CD8-positive, alpha-beta memory T cell (primary cell): ENCODE measurements around the gene DBX2. TPM values are rescaled to one million over a fixed set of nuclear protein-coding genes. Genes with fewer than 3 reads are reported as not detected.
"Not testable (repeated sequence)": the region's sequence is repeated elsewhere in the genome, so short reads cannot be mapped to it uniquely, and the experiment has no call there.

ENCODE experiments used
- CTCF ChIA-PET: fragments of 350-600 bp; sonication (Branson Sonifier 250); formaldehyde crosslinking; loops from one replicate; lab custom pipeline; 2021; ENCODE audit warnings: antibody characterized with exemption; lab: Charles Lee
- POLR2A ChIA-PET: fragments of 350-600 bp; sonication (Branson Sonifier 250); formaldehyde crosslinking; loops from one replicate; lab custom pipeline; 2021; ENCODE audit warnings: antibody characterized with exemption; lab: Charles Lee
- DNase-seq, 5 donors: peaks; one replicate each; pipeline versions ENCODE4 v3.0.0 to v3.0.0-alpha.2; 2020 to 2022; ENCODE audit warnings: mixed read lengths in 1 of 5
- H3K27ac ChIP-seq: one replicate; pipeline ENCODE4 v1.7.0; 2013; ENCODE audit warnings: low read depth, mild to moderate bottlenecking, low read length, moderate library complexity
- H3K27me3 ChIP-seq: 2 replicates; pipeline ENCODE4 v1.7.0; 2013; ENCODE audit warnings: low read length, mild to moderate bottlenecking; ENCODE audit not compliant: insufficient read depth, poor library complexity, severe bottlenecking
- H3K36me3 ChIP-seq: 2 replicates; pipeline ENCODE4 v1.7.0; 2013; ENCODE audit warnings: mild to moderate bottlenecking, low read length, moderate library complexity; ENCODE audit not compliant: insufficient read depth
- H3K4me1 ChIP-seq: 2 replicates; pipeline ENCODE4 v1.7.0; 2013; ENCODE audit warnings: mild to moderate bottlenecking, low read length, moderate library complexity; ENCODE audit not compliant: insufficient read depth
- H3K4me3 ChIP-seq: 2 replicates; pipeline ENCODE4 v1.7.0; 2013; ENCODE audit warnings: mild to moderate bottlenecking, low read length
- H3K9me3 ChIP-seq: 2 replicates; pipeline ENCODE4 v1.7.0; 2013; ENCODE audit warnings: mild to moderate bottlenecking, low read length
- H3K27ac Mint-ChIP-seq, 8 donors: one replicate each; pipeline ENCODE4 v1.8.0; 2020 to 2021; ENCODE audit warnings: mixed read lengths in 8 of 8, mild to moderate bottlenecking in 6 of 8, inconsistent platforms in 3 of 8, moderate library complexity in 3 of 8
- H3K27me3 Mint-ChIP-seq, 2 donors: one replicate each; pipeline ENCODE4 v1.8.0; 2020 to 2021; ENCODE audit warnings: mixed read lengths in 2 of 2, mild to moderate bottlenecking in 1 of 2, moderate library complexity in 1 of 2
- H3K36me3 Mint-ChIP-seq, 3 donors: one replicate each; pipeline ENCODE4 v1.8.0; 2020 to 2021; ENCODE audit warnings: mixed read lengths in 3 of 3, inconsistent platforms in 1 of 3, mild to moderate bottlenecking in 1 of 3
- H3K4me1 Mint-ChIP-seq, 3 donors: one replicate each; pipeline ENCODE4 v1.8.0; 2020 to 2021; ENCODE audit warnings: mixed read lengths in 3 of 3, inconsistent platforms in 1 of 3, mild to moderate bottlenecking in 1 of 3
- H3K4me3 Mint-ChIP-seq, 7 donors: one replicate each; pipeline ENCODE4 v1.8.0; 2020 to 2021; ENCODE audit warnings: mixed read lengths in 7 of 7, mild to moderate bottlenecking in 6 of 7, moderate library complexity in 4 of 7, inconsistent platforms in 2 of 7
- H3K9me3 Mint-ChIP-seq, 5 donors: one replicate each; pipeline ENCODE4 v1.8.0; 2020 to 2022; ENCODE audit warnings: mixed read lengths in 5 of 5, mild to moderate bottlenecking in 3 of 5, moderate library complexity in 2 of 5, inconsistent platforms in 1 of 5
- polyA plus RNA-seq: library from polyadenylated mRNA; unstranded; fragments of 300-500 nt; fragmentation: Illumina TruSeq; gene quantifications from one replicate; pipeline ENCODE4 v1.2.3, GENCODE V29; 2021
- total RNA-seq, 2 experiments: library from RNA; stranded (reverse); gene quantifications; one replicate each; pipeline ENCODE4 v1.2.3, GENCODE V29; 2021

Gene DBX2
- total RNA-seq (not detected), polyA plus RNA-seq (not detected)

GRCh38 chr12:45050751-45051571 is at the start of gene DBX2:
DBX2 (minus strand) TSS chr12:45051099; CDS start chr12:45050927, 172 bp downstream.
- H3K27me3 ChIP-seq, result no peaks in the 10 kb centered on the region
- Mint-ChIP-seq H3K27me3 (peaks cover 16 to 59% of the 10 kb centered on the region in 2 donors), H3K9me3 (no peaks in the 10 kb centered on the region), H3K27ac (no peak within 1 kb of the TSS), H3K4me1 (peaks cover 0 to 3% (median 0%) of the 10 kb centered on the region in 3 donors), H3K36me3 (no peaks in the 10 kb centered on the region), H3K4me3 (no peak within 1 kb of the TSS)
- H3K36me3 ChIP-seq, result no peaks in the 10 kb centered on the region
- ChIA-PET POLR2A (no interaction called here), CTCF (no interaction called here)
- no peaks in the 10 kb centered on the region for H3K9me3 ChIP-seq
- H3K4me1 ChIP-seq, result no peaks in the 10 kb centered on the region
- no peak for DNase-seq
- no peak within 1 kb of the TSS for H3K27ac ChIP-seq
- H3K4me3 ChIP-seq, result no peak within 1 kb of the TSS

DNA sequence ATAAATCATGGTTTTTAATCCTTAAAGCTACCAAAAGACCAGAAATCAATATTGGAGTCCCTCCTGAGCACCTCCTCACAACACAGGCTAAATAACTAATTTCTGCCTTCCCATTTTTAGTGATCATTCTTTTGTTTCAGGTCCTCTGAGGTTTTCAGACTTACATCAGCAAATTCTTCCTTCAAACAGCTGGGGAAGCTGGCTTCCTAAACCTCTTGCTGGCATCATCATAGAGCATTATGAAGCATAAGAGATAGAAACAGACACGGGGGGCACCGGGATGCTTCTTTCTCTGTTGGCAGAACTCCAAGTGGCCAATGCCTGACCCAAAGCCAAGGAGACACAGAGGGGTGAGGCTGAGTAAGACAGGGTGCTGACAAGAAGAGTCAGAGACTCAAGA is 47.9 kb upstream of the DBX2 start:
- CTCF ChIA-PET, result no interaction called here
- Mint-ChIP-seq H3K27ac (no peak overlapping the region), H3K4me1 (no peaks in the 10 kb centered on the region)

DNA sequence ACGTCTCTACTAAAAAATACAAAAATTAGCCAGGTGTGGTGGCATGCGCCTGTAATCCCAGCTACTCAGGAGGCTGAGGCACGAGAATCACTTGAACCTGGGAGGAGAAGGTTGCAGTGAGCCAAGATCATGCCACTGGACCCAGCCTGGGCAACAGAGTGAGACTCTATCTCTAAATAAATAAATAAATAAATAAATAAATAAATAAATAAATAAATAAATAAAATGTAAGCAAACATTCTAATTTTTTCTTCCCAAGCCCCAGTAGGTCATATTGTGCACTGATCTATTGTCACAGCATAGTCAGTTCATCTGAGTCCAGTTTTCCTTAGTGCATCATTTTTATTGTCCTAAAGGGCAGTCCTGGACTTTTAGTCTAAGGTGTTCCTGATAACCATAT is 44.5 kb upstream of the DBX2 start:
- DNase-seq, H3K36me3 ChIP-seq, H3K4me3 ChIP-seq, POLR2A ChIA-PET, CTCF ChIA-PET, H3K9me3 Mint-ChIP-seq, H3K4me1 Mint-ChIP-seq, H3K9me3 ChIP-seq, H3K27ac Mint-ChIP-seq, H3K4me3 Mint-ChIP-seq, H3K4me1 ChIP-seq, H3K36me3 Mint-ChIP-seq, H3K27me3 ChIP-seq, H3K27ac ChIP-seq: not testable (repeated sequence)
- H3K27me3 Mint-ChIP-seq, result peaks cover 0 to 17% of the 10 kb centered on the region in 2 donors

More for the DNA sequence above, 47.9 kb upstream of the DBX2 start:
- Mint-ChIP-seq H3K36me3 (no peaks in the 10 kb centered on the region), H3K9me3 (no peaks in the 10 kb centered on the region), H3K4me3 (no peak overlapping the region), H3K27me3 (peaks cover 2 to 15% of the 10 kb centered on the region in 2 donors)
- POLR2A ChIA-PET, result no interaction called here
- Histone ChIP-seq H3K27me3 (no peaks in the 10 kb centered on the region), H3K36me3 (no peaks in the 10 kb centered on the region), H3K4me1 (no peaks in the 10 kb centered on the region), H3K4me3 (no peak overlapping the region), H3K9me3 (no peaks in the 10 kb centered on the region), H3K27ac (no peak overlapping the region)
- no peak for DNase-seq

DNA sequence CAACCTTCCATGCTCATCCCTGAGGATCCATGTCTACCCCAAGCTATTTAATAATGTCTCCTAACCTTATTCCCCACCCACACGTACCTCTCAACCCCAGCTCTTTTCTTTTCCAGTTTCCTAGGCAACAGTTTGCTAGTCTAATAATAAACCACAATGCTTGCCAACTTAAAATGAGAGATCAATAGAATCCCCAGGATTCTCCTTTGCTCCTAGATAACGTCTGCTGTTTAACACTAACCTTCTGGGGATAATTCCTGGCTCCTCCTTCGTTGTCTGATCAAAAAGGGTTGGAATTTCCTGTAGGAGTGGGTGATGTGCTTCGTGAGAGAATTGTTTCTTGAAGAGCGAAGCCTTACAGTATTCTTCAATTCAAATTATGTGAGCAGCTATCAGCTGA is 42.2 kb upstream of the DBX2 start:
- ChIA-PET CTCF (no interaction called here), POLR2A (no interaction called here)
- Histone ChIP-seq H3K36me3 (no peaks in the 10 kb centered on the region), H3K4me3 (no peak overlapping the region), H3K27ac (no peak overlapping the region), H3K4me1 (no peaks in the 10 kb centered on the region), H3K27me3 (no peaks in the 10 kb centered on the region), H3K9me3 (no peaks in the 10 kb centered on the region)
- peaks cover 2 to 19% of the 10 kb centered on the region in 2 donors for H3K27me3 Mint-ChIP-seq
- no peaks in the 10 kb centered on the region for H3K4me1 Mint-ChIP-seq
- no peak overlapping the region for H3K27ac Mint-ChIP-seq
- no peak overlapping the region for H3K4me3 Mint-ChIP-seq
- no peaks in the 10 kb centered on the region for H3K9me3 Mint-ChIP-seq
- DNase-seq, result no peak
- H3K36me3 Mint-ChIP-seq, result no peaks in the 10 kb centered on the region

- Histone ChIP-seq H3K27me3 (no peaks in the 10 kb centered on the region), H3K36me3 (no peaks in the 10 kb centered on the region), H3K27ac (no peak overlapping the region), H3K4me1 (no peaks in the 10 kb centered on the region), H3K4me3 (no peak overlapping the region), H3K9me3 (no peaks in the 10 kb centered on the region)
- Mint-ChIP-seq H3K36me3 (peaks cover 0 to 3% (median 0%) of the 10 kb centered on the region in 3 donors), H3K4me1 (no peaks in the 10 kb centered on the region), H3K27ac (no peak overlapping the region), H3K27me3 (peaks cover 13 to 23% of the 10 kb centered on the region in 2 donors), H3K4me3 (no peak overlapping the region), H3K9me3 (peaks cover 3 to 13% (median 10%) of the 10 kb centered on the region in 5 donors)
- ChIA-PET POLR2A (no interaction called here), CTCF (no interaction called here)
- DNase-seq, result no peak
These were observed 38.6 kb upstream of the DBX2 start for GRCh38 chr12:45089411-45090075.

DNA sequence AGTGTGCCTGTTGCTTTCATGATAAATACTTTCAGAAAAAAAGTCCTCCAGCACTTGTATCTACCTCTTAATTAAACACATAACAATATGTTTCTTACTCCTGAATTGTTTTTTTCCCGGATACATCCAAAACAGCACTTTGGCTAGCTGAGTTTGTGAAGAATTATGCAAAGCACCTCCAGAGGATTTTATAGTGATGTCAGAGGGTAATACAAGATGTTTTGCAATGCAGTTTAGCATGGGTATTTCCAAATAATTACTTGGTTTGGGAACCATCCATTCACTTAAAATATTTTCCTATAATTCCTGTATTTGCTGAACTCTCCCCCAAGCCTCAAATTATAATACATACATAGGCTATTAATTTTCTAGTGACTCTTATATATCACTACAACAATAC is 37.7 kb upstream of the DBX2 start:
- Histone ChIP-seq H3K27me3 (no peaks in the 10 kb centered on the region), H3K9me3 (no peaks in the 10 kb centered on the region), H3K4me1 (no peaks in the 10 kb centered on the region), H3K27ac (no peak overlapping the region), H3K4me3 (no peak overlapping the region), H3K36me3 (no peaks in the 10 kb centered on the region)
- ChIA-PET POLR2A (no interaction called here), CTCF (no interaction called here)
- H3K27me3 Mint-ChIP-seq, result peaks cover 13 to 23% of the 10 kb centered on the region in 2 donors
- H3K4me3 Mint-ChIP-seq, result no peak overlapping the region
- DNase-seq, result no peak
- peaks cover 0 to 3% (median 0%) of the 10 kb centered on the region in 3 donors for H3K36me3 Mint-ChIP-seq
- H3K27ac Mint-ChIP-seq, result no peak overlapping the region
- H3K4me1 Mint-ChIP-seq, result no peaks in the 10 kb centered on the region
- H3K9me3 Mint-ChIP-seq, result peaks cover 3 to 13% (median 12%) of the 10 kb centered on the region in 5 donors

DNA sequence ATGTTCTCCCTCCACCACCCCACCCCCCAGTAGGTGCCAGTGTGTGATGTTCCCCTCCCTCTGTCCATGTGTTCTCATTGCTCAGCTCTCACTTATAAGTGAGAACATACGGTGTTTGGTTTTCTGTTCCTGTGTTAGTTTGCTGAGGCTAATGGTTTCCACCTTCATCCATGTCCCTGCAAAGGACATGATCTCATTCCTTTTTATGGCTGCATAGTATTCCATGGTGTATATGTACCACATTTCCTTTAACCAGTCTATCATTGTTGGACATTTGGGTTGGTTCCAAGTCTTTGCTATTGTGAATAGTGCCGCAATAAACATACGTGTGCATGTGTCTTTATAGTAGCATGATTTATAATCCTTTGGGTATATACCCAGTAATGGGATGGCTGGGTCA is 33.3 kb upstream of the DBX2 start:
- CTCF ChIA-PET, POLR2A ChIA-PET: not testable (repeated sequence)

GRCh38 chr12:45077251-45077650 is 26.4 kb upstream of the DBX2 start:
- DNase-seq, result no peak
- Histone ChIP-seq H3K9me3 (no peaks in the 10 kb centered on the region), H3K27me3 (no peaks in the 10 kb centered on the region), H3K36me3 (no peaks in the 10 kb centered on the region), H3K4me1 (no peaks in the 10 kb centered on the region), H3K4me3 (no peak overlapping the region), H3K27ac (no peak overlapping the region)
- peaks cover 0 to 2% (median 0%) of the 10 kb centered on the region in 3 donors for H3K36me3 Mint-ChIP-seq
- H3K4me3 Mint-ChIP-seq, result no peak overlapping the region
- CTCF ChIA-PET, result no interaction called here
- peaks cover 5 to 23% of the 10 kb centered on the region in 2 donors for H3K27me3 Mint-ChIP-seq
- POLR2A ChIA-PET, result no interaction called here
- no peaks in the 10 kb centered on the region for H3K4me1 Mint-ChIP-seq
- no peaks in the 10 kb centered on the region for H3K9me3 Mint-ChIP-seq
- H3K27ac Mint-ChIP-seq, result no peak overlapping the region

More for the DNA sequence above, 33.3 kb upstream of the DBX2 start:
- H3K27ac Mint-ChIP-seq, H3K36me3 Mint-ChIP-seq, H3K9me3 ChIP-seq, H3K4me1 Mint-ChIP-seq, H3K36me3 ChIP-seq, H3K4me1 ChIP-seq, H3K27ac ChIP-seq, H3K4me3 ChIP-seq, H3K27me3 ChIP-seq, DNase-seq, H3K4me3 Mint-ChIP-seq: not testable (repeated sequence)
- Mint-ChIP-seq H3K9me3 (peaks cover 3 to 14% (median 13%) of the 10 kb centered on the region in 5 donors), H3K27me3 (peaks cover 12 to 14% of the 10 kb centered on the region in 2 donors)
